WI38 (cell line): ENCODE results near the gene C8A.

ENCODE experiments used
- H3K4me3 ChIP-seq: 2 replicates; pipeline ENCODE4 v1.5.1; 2011; ENCODE audit warnings: low read depth, mild to moderate bottlenecking, control low read depth, low read length
- TF ChIP-seq, protein P1 (sequence below): IDR thresholded peaks from 2 replicates; pipeline ENCODE4 v1.5.1; 2012; ENCODE audit warnings: low read depth, mild to moderate bottlenecking, control low read depth, low read length

Gene C8A

DNA sequence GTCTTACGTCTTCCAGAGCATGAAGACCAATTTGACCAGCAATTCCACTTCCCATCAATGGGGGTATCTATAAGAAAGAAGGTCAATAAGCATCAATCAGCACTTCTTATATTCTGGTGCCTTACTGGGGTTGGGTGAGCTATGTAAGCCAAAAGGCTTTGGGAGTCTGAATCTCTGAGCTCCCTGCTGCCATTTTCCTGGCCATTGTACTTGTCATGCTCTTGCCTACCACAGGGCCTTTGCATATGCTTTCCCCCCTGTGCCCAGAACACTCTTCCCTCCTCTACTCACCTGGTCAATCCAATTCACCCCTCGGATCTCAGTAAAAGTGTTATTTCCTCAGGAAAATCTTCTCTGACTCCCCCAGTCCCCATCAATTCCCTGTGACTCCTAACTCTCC is 74.9 kb downstream of the C8A start:
- no peak overlapping the region for H3K4me3 ChIP-seq
- TF ChIP-seq, protein P1, sequence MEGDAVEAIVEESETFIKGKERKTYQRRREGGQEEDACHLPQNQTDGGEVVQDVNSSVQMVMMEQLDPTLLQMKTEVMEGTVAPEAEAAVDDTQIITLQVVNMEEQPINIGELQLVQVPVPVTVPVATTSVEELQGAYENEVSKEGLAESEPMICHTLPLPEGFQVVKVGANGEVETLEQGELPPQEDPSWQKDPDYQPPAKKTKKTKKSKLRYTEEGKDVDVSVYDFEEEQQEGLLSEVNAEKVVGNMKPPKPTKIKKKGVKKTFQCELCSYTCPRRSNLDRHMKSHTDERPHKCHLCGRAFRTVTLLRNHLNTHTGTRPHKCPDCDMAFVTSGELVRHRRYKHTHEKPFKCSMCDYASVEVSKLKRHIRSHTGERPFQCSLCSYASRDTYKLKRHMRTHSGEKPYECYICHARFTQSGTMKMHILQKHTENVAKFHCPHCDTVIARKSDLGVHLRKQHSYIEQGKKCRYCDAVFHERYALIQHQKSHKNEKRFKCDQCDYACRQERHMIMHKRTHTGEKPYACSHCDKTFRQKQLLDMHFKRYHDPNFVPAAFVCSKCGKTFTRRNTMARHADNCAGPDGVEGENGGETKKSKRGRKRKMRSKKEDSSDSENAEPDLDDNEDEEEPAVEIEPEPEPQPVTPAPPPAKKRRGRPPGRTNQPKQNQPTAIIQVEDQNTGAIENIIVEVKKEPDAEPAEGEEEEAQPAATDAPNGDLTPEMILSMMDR = no peak

DNA sequence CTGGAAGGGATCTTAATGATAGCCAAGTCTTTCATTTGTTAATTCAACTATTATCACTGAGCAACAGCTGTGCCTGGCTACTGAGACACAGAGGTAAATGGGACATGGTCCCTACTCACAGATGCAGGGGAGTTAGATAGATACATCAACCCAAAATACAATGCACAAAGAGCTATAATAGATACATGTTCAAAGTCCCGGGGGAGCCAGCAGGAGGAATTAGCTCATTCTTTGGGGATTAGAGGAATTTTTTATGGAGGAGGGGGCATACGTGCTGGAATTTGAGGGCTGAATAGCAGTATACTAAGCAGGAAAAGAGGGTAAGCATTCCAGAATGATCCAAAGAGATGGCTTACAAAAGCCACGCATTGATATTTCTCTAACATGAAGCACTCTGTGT is 76.6 kb downstream of the C8A start:
- H3K4me3 ChIP-seq = no peak overlapping the region
- TF ChIP-seq, protein P1 = no peak

DNA sequence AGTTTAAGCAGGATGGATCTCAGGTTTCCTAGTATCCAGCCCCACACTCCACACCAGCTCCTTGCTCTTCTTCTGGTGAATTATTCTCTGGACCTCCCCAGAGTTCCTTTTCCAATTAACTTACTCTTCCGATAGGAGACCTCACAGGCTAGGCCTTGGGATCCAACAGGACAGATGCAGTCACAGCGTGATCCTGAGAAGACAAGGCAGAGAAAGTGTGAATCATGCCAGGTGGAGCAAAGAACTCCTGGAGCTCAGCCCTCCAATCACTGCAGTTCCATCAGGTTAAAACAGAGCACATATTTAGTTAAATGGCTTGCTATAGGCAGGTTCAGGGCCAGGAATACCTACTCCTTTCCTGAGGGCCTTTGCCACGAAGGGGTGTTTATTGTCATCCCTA is 77.1 kb downstream of the C8A start:
- TF ChIP-seq, protein P1 = no peak
- no peak overlapping the region for H3K4me3 ChIP-seq

DNA sequence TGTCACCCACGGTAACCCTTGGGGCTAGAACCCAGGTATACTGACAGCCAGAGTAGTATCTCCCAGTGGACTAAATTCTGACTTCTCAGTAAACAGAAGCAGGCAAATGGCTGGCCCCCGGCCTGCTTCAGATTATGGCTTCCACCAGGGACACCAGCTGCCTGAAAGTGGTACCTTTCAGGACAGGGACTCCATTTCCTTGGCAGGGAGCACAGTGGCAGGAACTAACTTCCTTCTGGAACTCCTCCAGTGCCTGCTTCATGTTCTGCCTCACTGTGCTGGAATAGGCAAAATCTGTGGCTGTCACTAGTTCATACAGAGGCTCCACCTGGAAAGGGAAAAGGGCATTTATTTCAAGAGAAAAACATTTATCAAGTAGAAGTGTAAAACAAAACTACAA is 78.6 kb downstream of the C8A start:
- no peak overlapping the region for H3K4me3 ChIP-seq
- TF ChIP-seq, protein P1 = no peak

DNA sequence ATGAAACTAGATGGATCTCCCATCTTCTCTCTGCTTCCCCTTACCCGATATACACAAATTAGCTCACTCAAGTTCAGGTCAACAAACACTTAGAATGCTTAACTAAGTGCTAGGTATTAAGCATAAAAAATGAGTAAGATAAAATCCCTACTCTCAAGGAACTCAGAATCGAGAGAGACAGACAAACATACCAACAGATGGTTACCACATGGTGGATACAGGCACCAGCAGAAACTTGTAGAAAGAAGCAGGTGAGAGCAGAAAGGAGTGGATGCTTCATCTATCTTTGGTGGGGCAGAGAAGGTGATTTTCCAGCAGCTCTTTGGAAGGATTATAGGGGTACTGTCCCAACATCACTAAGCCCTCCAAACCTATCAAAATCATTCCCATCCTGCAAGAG is 79.0 kb downstream of the C8A start:
- no peak overlapping the region for H3K4me3 ChIP-seq
- TF ChIP-seq, protein P1 = no peak

DNA sequence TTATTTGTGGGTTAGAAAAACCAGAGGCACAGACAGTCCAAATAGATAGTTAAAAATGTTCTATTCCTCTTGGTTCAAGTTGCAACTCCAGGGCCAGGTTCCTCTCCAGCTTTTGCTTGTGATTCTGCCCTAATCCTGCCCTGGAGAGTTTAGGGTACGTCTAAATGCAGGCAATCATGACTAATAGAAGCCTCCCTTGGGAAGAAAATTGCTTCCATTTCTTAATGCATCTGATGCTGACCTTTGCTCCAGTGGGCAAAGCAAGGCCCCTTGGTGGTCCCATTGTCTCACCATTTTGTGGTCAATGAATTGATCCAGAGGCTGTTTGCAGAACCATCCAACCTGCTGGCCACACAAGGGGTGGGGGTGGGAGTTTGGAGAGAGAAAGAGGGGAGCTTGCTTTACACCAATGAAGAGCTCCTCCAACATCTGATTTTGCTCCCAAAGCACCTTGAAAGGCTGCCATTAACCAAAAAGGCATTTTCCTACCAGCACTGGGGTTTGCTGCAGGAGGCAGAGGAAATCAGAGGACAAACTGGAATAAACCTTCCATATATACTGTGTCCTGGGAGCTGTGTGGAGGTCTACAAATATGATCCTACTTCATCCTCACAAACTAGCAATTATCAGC is 79.9 kb downstream of the C8A start:
- TF ChIP-seq, protein P1 = no peak

DNA sequence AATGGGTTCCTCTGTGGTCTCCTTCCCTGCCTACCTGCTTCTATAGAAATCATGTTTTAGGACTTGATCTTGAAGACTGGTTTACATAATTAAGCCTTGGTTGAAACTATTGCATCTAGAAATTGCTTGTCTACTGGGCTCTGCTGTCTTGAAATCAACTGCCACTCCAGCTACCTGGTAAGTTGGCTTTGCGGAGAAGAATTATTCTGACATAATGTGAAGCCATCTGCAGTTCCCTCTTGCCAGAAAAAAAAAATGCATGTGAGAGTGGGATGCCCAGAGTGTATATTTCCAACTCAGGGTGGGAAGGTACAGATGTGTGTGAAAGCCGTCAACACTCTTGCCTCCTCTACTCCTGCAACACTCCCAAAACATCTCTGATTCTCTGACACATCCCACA is 84.0 kb downstream of the C8A start:
- TF ChIP-seq, protein P1 = no peak
- no peak overlapping the region for H3K4me3 ChIP-seq

More for the DNA sequence above, 79.9 kb downstream of the C8A start:
- no peak overlapping the region for H3K4me3 ChIP-seq
